Endothelial cell of umbilical vein (primary cell): Measurements from ENCODE around the gene FAM131C. TPM values are rescaled to one million over a fixed set of nuclear protein-coding genes. Genes with fewer than 3 reads are reported as not detected.

ENCODE experiments used
- BruUV-seq: library from RNA; stranded (reverse); fragments of 400-500 nt; replicated peaks from 2 replicates; lab custom pipeline; 2021; lab: Mats Ljungman, UMichigan
- CTCF ChIA-PET: fragments of 300-600, 350-600 bp; sonication (Branson Sonifier 250); formaldehyde crosslinking; loops from one replicate; lab custom pipeline; 2021; ENCODE audit warnings: antibody characterized with exemption, inconsistent platforms; lab: Charles Lee
- POLR2A ChIA-PET: fragments of 300-600, 350-600 bp; sonication (Branson Sonifier 250); formaldehyde crosslinking; loops from one replicate; lab custom pipeline; 2021; ENCODE audit warnings: antibody characterized with exemption, inconsistent platforms; lab: Charles Lee
- DNase-seq: peaks from one replicate; pipeline ENCODE4 v3.0.0-alpha.2; 2011; ENCODE audit warnings: low read depth, low spot score
- FAIRE-seq: peaks from 2 replicates; lab custom pipeline; 2011; peaks lifted over from hg19 to GRCh38; lab: Jason Lieb, UNC
- H2AFZ ChIP-seq: 2 replicates; pipeline ENCODE4 v1.6.0; 2012; ENCODE audit warnings: low read depth, low read length, control low read depth, inconsistent platforms
- H3K27ac ChIP-seq: 2 replicates; pipeline ENCODE4 v1.5.1; 2011; ENCODE audit warnings: low read depth, mild to moderate bottlenecking, control low read depth, low read length, moderate library complexity; ENCODE audit not compliant: insufficient read depth
- H3K27me3 ChIP-seq, 2 experiments: 2 replicates each; pipeline versions ENCODE4 v1.6.0 to v1.6.1; 2011; ENCODE audit warnings: low read length in 2 of 2, mixed read lengths in 1 of 2; ENCODE audit not compliant: control insufficient read depth in 2 of 2, insufficient read depth in 2 of 2
- H3K36me3 ChIP-seq, 2 experiments: 2 replicates in 1 of 2; 3 replicates in 1 of 2; pipeline ENCODE4 v1.5.1; 2011; ENCODE audit warnings: low read length in 2 of 2, mild to moderate bottlenecking in 1 of 2, moderate library complexity in 1 of 2; ENCODE audit not compliant: control insufficient read depth in 2 of 2, insufficient read depth in 2 of 2; ENCODE audit errors: extremely low read depth in 1 of 2
- H3K4me1 ChIP-seq: 3 replicates; pipeline ENCODE4 v1.5.1; 2011; ENCODE audit warnings: mild to moderate bottlenecking, low read length; ENCODE audit not compliant: control insufficient read depth, insufficient read depth; ENCODE audit errors: extremely low read depth
- H3K4me2 ChIP-seq: 2 replicates; pipeline ENCODE4 v1.6.1; 2011; ENCODE audit warnings: low read length, control low read depth, mixed read lengths; ENCODE audit not compliant: insufficient read depth
- H3K4me3 ChIP-seq, 3 experiments: fragments of 200-600 bp in 1 of 3; sonication (generic), shearing (Covaris generic) in 1 of 3; replicated peaks in 1 of 3; 2 replicates each; pipeline ENCODE4 v1.5.1; 2011 to 2016; ENCODE audit warnings: control low read depth in 3 of 3, low read length in 3 of 3, mild to moderate bottlenecking in 2 of 3, inconsistent platforms in 1 of 3, low read depth in 1 of 3, moderate library complexity in 1 of 3; ENCODE audit not compliant: insufficient read depth in 1 of 3
- H3K79me2 ChIP-seq: 2 replicates; pipeline ENCODE4 v1.6.0; 2012; ENCODE audit warnings: low read length, inconsistent platforms; ENCODE audit not compliant: control insufficient read depth, insufficient read depth
- H3K9ac ChIP-seq: replicated peaks from 2 replicates; pipeline ENCODE3; 2011; ENCODE audit warnings: low read length, control low read depth; ENCODE audit not compliant: insufficient read depth; ENCODE audit errors: extremely low read depth
- H3K9me1 ChIP-seq: replicated peaks from 3 replicates; pipeline ENCODE4 v1.6.0; 2011; ENCODE audit warnings: mild to moderate bottlenecking, low read length; ENCODE audit not compliant: control insufficient read depth, insufficient read depth; ENCODE audit errors: extremely low read depth
- H3K9me3 ChIP-seq: replicated peaks from 2 replicates; pipeline ENCODE4 v1.5.1; 2012; ENCODE audit warnings: low read length, inconsistent platforms; ENCODE audit not compliant: control insufficient read depth, insufficient read depth
- H4K20me1 ChIP-seq: replicated peaks from 2 replicates; pipeline ENCODE3; 2011; ENCODE audit warnings: mild to moderate bottlenecking, low read length; ENCODE audit not compliant: control insufficient read depth, insufficient read depth; ENCODE audit errors: extremely low read depth
- EZH2 ChIP-seq: IDR thresholded peaks from 2 replicates; pipeline ENCODE4 v1.6.1; 2012; ENCODE audit warnings: borderline replicate concordance, low read depth, mild to moderate bottlenecking, moderate library complexity, low read length, inconsistent platforms; ENCODE audit not compliant: severe bottlenecking
- FOS ChIP-seq: IDR thresholded peaks from 2 replicates; pipeline ENCODE4 v1.6.1; 2011; ENCODE audit warnings: mild to moderate bottlenecking, low read length, moderate library complexity, borderline replicate concordance; ENCODE audit not compliant: insufficient read depth
- GATA2 ChIP-seq: IDR thresholded peaks from 2 replicates; pipeline ENCODE4 v1.7.0; 2011; ENCODE audit warnings: low read depth, mild to moderate bottlenecking, moderate library complexity, mixed read lengths, low read length; ENCODE audit not compliant: insufficient read length, insufficient read depth
- JUN ChIP-seq: IDR thresholded peaks from 2 replicates; pipeline ENCODE4 v1.6.1; 2011; ENCODE audit warnings: borderline replicate concordance, low read depth; ENCODE audit not compliant: insufficient read length, insufficient read depth
- MYC ChIP-seq: IDR thresholded peaks from one replicate; pipeline ENCODE4 v1.6.1; 2011; ENCODE audit warnings: mild to moderate bottlenecking, low read depth, low read length
- POLR2A ChIP-seq: IDR thresholded peaks from 2 replicates; pipeline ENCODE4 v1.6.1; 2012; ENCODE audit warnings: low read depth, mild to moderate bottlenecking, control low read depth, low read length
- POLR2AphosphoS5 ChIP-seq: IDR thresholded peaks from 2 replicates; pipeline ENCODE4 v1.6.1; 2012; ENCODE audit warnings: low read depth, mild to moderate bottlenecking, control low read depth, low read length, moderate library complexity; ENCODE audit not compliant: insufficient read depth
- dilution Hi-C: fragments of 300-500 bp; cut with MboI; formaldehyde crosslinking; loops from one replicate; pipeline ENCODE4 v1.15.0; 2019; ENCODE audit warnings: low sequenced_read_pairs; ENCODE audit not compliant: extremely low pct_ligation_motif_present
- intact Hi-C: fragments of 100-400 bp; cut with micrococcal nuclease; formaldehyde crosslinking; loops from one replicate; pipeline ENCODE4 v1.10.0; 2022
- polyA plus RNA-seq, 4 experiments: library from polyadenylated mRNA; depleted of rRNA in 3 of 4; stranded (reverse) in 3 of 4; unstranded in 1 of 4; fragments of >200 nt; gene quantifications; 2 replicates each; pipeline versions ENCODE4 v1.2.1 to v1.2.3, GENCODE V29; 2011 to 2012; ENCODE audit warnings: missing spikeins in 1 of 4
- total RNA-seq: library from RNA; stranded (reverse); gene quantifications from 2 replicates; pipeline ENCODE4 v1.2.3, GENCODE V29; 2021
- TF ChIP-seq, protein P1 (sequence below): IDR thresholded peaks from 2 replicates; pipeline ENCODE4 v1.6.1; 2011; ENCODE audit not compliant: insufficient read depth, insufficient read length
- TF ChIP-seq, protein P2 (sequence below), 2 donors: IDR thresholded peaks; 1 replicate in 1 of 2; 2 replicates in 1 of 2; pipeline ENCODE4 v1.5.1; 2011; ENCODE audit warnings: low read length in 2 of 2, mild to moderate bottlenecking in 2 of 2, moderate library complexity in 2 of 2, control low read depth in 1 of 2, inconsistent platforms in 1 of 2, low read depth in 1 of 2; ENCODE audit not compliant: insufficient read depth in 1 of 2; ENCODE audit errors: extremely low read depth in 1 of 2

FAM131C gene
- total and polyA plus RNA-seq, 2 donors (not counting 3 experiments of a cell fraction or from before 2014, with no cell fraction given), result 0.23 TPM; not detected in 1

DNA sequence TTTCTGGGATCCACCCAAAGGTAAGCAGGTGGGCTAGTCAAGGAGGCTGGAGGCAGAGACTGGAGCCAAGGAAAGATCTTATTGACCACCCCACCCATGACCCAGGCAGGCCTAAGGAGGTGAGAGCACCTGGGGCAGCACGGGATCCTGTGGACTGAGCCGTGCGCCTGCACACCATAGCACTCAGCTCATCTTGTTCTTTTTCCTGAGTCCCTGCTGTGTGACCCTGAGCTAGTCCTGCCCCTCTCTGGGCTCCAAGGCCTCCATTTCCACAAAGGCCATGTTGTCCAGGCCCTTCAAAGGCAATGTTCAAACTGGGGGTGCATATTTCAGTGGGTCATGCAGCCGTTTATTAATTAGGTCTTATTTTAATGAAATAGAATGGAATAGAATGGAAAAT lies 7.2 kb downstream of the FAM131C start:
- no TSS peak for BruUV-seq
- Histone ChIP-seq H3K9ac (no peak overlapping the region), H3K4me2 (no peak overlapping the region), H3K9me1 (no peaks in the 10 kb centered on the region), H3K9me3 (no peaks in the 10 kb centered on the region), H4K20me1 (no peaks in the 10 kb centered on the region), H3K4me3 (no peak overlapping the region), H2AFZ (no peak overlapping the region), H3K36me3 (no peaks in the 10 kb centered on the region), H3K4me1 (no peaks in the 10 kb centered on the region), H3K27me3 (peaks cover 0 to 7% of the 10 kb centered on the region in 2 experiments), H3K27ac (no peak overlapping the region), H3K79me2 (no peaks in the 10 kb centered on the region)
- dilution Hi-C loops (no loop called here), intact Hi-C loops (no loop called here)
- DNase-seq, result no peak
- no peak for FAIRE-seq
- ChIA-PET POLR2A (no interaction called here), CTCF (interaction anchor here (1.0 kb wide), 1 partner anchor 13 kb away, joined by 3 read pairs; no protein-coding TSS in a partner anchor)
- TF ChIP-seq, protein P1, sequence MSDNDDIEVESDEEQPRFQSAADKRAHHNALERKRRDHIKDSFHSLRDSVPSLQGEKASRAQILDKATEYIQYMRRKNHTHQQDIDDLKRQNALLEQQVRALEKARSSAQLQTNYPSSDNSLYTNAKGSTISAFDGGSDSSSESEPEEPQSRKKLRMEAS, result no peak

DNA sequence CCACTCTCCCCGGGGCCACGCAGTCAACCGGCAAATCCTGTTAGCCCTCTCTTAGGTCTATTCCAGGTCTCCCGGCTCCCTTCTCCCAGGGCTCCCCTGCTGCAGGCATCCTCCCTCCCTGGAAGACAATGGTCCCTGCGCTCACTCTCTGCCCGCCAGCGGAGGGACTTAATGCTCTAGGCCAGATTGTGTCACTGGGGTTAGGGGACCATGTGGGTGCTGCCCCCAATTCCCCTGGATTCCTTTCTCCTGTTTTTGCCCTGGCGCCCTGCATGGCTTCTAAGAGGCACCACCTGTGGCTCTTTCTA lies 8.2 kb downstream of the FAM131C start:
- no peak overlapping the region for H3K9ac ChIP-seq
- no peaks in the 10 kb centered on the region for H3K4me1 ChIP-seq
- CTCF ChIA-PET, result interaction anchor here (1.1 to 1.2 kb wide), 2 partner anchors 8 to 298 kb away, joined by 3 to 10 read pairs; partner anchors contain the start of gene FAM131C
- no peaks in the 10 kb centered on the region for H3K9me3 ChIP-seq
- intact Hi-C loops, result no loop called here
- POLR2A ChIA-PET, result no interaction called here
- no peaks in the 10 kb centered on the region for H3K36me3 ChIP-seq
- BruUV-seq, result no TSS peak
- H3K27ac ChIP-seq, result no peak overlapping the region
- H3K27me3 ChIP-seq, result peaks cover 0 to 7% of the 10 kb centered on the region in 2 experiments
- H3K4me3 ChIP-seq, result no peak overlapping the region
- dilution Hi-C loops, result no loop called here
- H3K9me1 ChIP-seq, result no peaks in the 10 kb centered on the region
- no peaks in the 10 kb centered on the region for H3K79me2 ChIP-seq
- TF ChIP-seq, protein P2, sequence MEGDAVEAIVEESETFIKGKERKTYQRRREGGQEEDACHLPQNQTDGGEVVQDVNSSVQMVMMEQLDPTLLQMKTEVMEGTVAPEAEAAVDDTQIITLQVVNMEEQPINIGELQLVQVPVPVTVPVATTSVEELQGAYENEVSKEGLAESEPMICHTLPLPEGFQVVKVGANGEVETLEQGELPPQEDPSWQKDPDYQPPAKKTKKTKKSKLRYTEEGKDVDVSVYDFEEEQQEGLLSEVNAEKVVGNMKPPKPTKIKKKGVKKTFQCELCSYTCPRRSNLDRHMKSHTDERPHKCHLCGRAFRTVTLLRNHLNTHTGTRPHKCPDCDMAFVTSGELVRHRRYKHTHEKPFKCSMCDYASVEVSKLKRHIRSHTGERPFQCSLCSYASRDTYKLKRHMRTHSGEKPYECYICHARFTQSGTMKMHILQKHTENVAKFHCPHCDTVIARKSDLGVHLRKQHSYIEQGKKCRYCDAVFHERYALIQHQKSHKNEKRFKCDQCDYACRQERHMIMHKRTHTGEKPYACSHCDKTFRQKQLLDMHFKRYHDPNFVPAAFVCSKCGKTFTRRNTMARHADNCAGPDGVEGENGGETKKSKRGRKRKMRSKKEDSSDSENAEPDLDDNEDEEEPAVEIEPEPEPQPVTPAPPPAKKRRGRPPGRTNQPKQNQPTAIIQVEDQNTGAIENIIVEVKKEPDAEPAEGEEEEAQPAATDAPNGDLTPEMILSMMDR (IDR thresholded peaks at IDR 0.05; ENCODE audit: extremely low read depth in 1 of 2, insufficient read depth in 1 of 2, low read depth in 1 of 2, low read length in 2 of 2), result no peak
- TF ChIP-seq MYC (no peak), POLR2A (no peak), POLR2AphosphoS5 (no peak), EZH2 (no peak), GATA2 (no peak), FOS (no peak), JUN (no peak)
- TF ChIP-seq, protein P1, result no peak
- no peak for DNase-seq
- H2AFZ ChIP-seq, result no peak overlapping the region
- H4K20me1 ChIP-seq, result no peaks in the 10 kb centered on the region
- FAIRE-seq, result no peak
- no peak overlapping the region for H3K4me2 ChIP-seq
